OCI-LY3 (cell line): ENCODE measurements around the gene MAP2.

Source experiments
- H2AFZ ChIP-seq: fragments of 200-600, 300-600 bp; shearing (Covaris generic); 2 replicates; pipeline ENCODE4 v1.6.0; 2014; ENCODE audit warnings: antibody characterized with exemption, low read depth, low read length
- H3K27ac ChIP-seq: fragments of 200-600, 300-600 bp; sonication (generic); 2 replicates; pipeline ENCODE4 v1.5.1; 2014; ENCODE audit warnings: mild to moderate bottlenecking, low read length, moderate library complexity, mixed read lengths
- H3K27me3 ChIP-seq: fragments of 200-600, 300-600 bp; sonication (generic); 2 replicates; pipeline ENCODE4 v1.6.1; 2014; ENCODE audit warnings: low read depth, low read length, mixed read lengths
- H3K36me3 ChIP-seq: fragments of 200-600, 300-600 bp; sonication (generic); replicated peaks from 2 replicates; pipeline ENCODE3; 2014; ENCODE audit warnings: low read depth, low read length, mixed read lengths
- H3K4me1 ChIP-seq: fragments of 300-600, 200-600 bp; sonication (generic); 2 replicates; pipeline ENCODE4 v1.6.1; 2014; ENCODE audit warnings: low read length, mixed read lengths
- H3K4me2 ChIP-seq: fragments of 200-600, 300-600 bp; sonication (generic); 2 replicates; pipeline ENCODE4 v1.6.1; 2014; ENCODE audit warnings: low read length, mixed read lengths
- H3K4me3 ChIP-seq: fragments of 300-600, 200-600 bp; sonication (generic); 2 replicates; pipeline ENCODE4 v1.5.1; 2014; ENCODE audit warnings: antibody characterized with exemption, mild to moderate bottlenecking, low read length, moderate library complexity
- H3K79me2 ChIP-seq: fragments of 300-600, 200-600 bp; shearing (Covaris generic); 2 replicates; pipeline ENCODE4 v1.6.1; 2014; ENCODE audit warnings: mild to moderate bottlenecking, low read length, mixed read lengths
- H3K9ac ChIP-seq: fragments of 300-600, 200-600 bp; shearing (Covaris generic); 2 replicates; pipeline ENCODE4 v1.6.0; 2014; ENCODE audit warnings: mild to moderate bottlenecking, low read length, moderate library complexity
- H3K9me3 ChIP-seq: fragments of 200-600, 300-600 bp; shearing (Covaris generic); 2 replicates; pipeline ENCODE4 v1.6.1; 2014; ENCODE audit warnings: low read length, mixed read lengths; ENCODE audit not compliant: insufficient read depth
- H4K20me1 ChIP-seq: fragments of 200-600, 300-600 bp; sonication (generic); 2 replicates; pipeline ENCODE4 v1.6.1; 2016; ENCODE audit warnings: low read length, mixed read lengths; ENCODE audit not compliant: insufficient read depth
- EZH2phosphoT487 ChIP-seq: fragments of 200-600 bp; shearing (Covaris generic); IDR thresholded peaks from 2 replicates; pipeline ENCODE4 v1.6.1; 2018; ENCODE audit warnings: antibody characterized with exemption, mixed run types, low read depth
- TF ChIP-seq, protein P1 (sequence below): fragments of 200-600, 300-600 bp; sonication (generic); IDR thresholded peaks from 2 replicates; pipeline ENCODE4 v1.5.1; 2014; ENCODE audit warnings: antibody characterized with exemption, low read length, low read depth

Gene MAP2

DNA sequence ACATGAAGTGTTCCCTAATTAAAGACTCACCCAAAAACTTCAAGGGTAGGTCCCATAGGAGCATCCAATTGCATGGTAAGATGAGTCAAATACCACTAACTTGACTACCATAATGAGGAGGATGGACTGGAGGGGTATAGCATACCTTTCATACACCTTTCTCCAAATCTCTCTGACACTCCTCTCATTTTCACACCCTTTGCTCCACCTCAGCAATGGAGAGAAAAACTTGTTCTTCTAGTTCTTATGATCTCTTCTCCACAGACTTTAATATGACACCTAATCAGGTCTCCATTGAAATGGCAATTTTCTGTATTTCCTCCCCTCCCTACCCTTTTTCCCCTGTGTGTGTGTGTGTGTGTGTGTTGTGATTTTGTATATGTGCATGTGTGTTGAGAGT, 41.1 kb upstream of the MAP2 start:
- no peak overlapping the region for H2AFZ ChIP-seq
- H3K9me3 ChIP-seq, result peaks cover 15% of the 10 kb centered on the region
- peaks cover 26% of the 10 kb centered on the region for H4K20me1 ChIP-seq
- H3K4me2 ChIP-seq, result no peak overlapping the region
- H3K27ac ChIP-seq, result no peak overlapping the region
- no peaks in the 10 kb centered on the region for H3K79me2 ChIP-seq
- TF ChIP-seq, protein P1, sequence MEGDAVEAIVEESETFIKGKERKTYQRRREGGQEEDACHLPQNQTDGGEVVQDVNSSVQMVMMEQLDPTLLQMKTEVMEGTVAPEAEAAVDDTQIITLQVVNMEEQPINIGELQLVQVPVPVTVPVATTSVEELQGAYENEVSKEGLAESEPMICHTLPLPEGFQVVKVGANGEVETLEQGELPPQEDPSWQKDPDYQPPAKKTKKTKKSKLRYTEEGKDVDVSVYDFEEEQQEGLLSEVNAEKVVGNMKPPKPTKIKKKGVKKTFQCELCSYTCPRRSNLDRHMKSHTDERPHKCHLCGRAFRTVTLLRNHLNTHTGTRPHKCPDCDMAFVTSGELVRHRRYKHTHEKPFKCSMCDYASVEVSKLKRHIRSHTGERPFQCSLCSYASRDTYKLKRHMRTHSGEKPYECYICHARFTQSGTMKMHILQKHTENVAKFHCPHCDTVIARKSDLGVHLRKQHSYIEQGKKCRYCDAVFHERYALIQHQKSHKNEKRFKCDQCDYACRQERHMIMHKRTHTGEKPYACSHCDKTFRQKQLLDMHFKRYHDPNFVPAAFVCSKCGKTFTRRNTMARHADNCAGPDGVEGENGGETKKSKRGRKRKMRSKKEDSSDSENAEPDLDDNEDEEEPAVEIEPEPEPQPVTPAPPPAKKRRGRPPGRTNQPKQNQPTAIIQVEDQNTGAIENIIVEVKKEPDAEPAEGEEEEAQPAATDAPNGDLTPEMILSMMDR, result no peak
- no peak for TF ChIP-seq EZH2phosphoT487
- peaks cover 7% of the 10 kb centered on the region for H3K36me3 ChIP-seq
- H3K4me1 ChIP-seq, result peaks cover 20% of the 10 kb centered on the region
- peaks cover 69% of the 10 kb centered on the region for H3K27me3 ChIP-seq
- H3K9ac ChIP-seq, result no peak overlapping the region
- H3K4me3 ChIP-seq, result no peak overlapping the region

DNA sequence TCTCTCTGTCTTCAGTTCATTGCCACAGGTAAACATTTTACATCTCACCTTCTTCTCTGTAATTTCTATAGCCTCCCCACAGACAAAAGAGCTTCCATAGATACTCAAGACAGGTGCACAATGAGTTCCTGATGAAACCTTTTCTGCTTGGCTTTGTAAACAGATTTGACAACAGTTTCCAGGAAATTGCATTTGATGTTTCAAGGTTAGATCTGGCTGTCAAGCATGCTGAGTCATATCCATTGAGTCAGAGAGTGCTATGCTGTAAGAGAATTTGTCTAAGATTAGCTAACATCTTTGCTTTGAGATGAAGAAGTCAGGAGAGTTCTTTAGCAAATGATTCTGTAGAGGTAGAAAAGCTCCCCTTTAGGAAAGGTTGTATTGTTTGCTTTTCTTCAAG, 40.6 kb upstream of the MAP2 start:
- no peak overlapping the region for H3K9ac ChIP-seq
- H3K79me2 ChIP-seq, result no peaks in the 10 kb centered on the region
- no peak overlapping the region for H3K4me2 ChIP-seq
- H3K36me3 ChIP-seq, result peaks cover 4% of the 10 kb centered on the region
- peaks cover 11% of the 10 kb centered on the region for H3K9me3 ChIP-seq
- H2AFZ ChIP-seq, result no peak overlapping the region
- H3K27ac ChIP-seq, result no peak overlapping the region
- TF ChIP-seq EZH2phosphoT487, result no peak
- TF ChIP-seq, protein P1, result no peak
- H3K4me3 ChIP-seq, result no peak overlapping the region
- H4K20me1 ChIP-seq, result peaks cover 26% of the 10 kb centered on the region
- H3K4me1 ChIP-seq, result peaks cover 20% of the 10 kb centered on the region
- peaks cover 65% of the 10 kb centered on the region for H3K27me3 ChIP-seq

DNA sequence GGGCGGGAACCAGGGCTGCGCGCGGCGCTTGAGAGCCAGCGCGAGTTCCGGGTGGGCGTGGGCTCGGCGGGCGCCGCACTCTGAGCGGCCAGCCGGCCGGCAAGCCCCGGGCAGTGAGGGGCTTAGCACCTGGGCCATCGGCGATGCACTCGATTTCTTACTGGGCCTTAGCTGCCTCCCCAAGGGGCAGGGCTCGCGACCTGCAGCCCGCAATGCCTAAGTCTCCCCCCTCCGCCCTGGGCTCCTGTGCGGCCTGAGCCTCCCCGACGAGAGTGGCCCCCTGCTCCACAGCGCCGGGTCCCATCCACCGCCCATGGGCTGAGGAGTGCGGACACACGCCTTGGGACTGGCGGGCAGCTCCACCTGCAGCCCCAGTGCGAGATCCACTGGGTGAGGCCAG, 36.5 kb upstream of the MAP2 start:
- H3K79me2 ChIP-seq, result no peaks in the 10 kb centered on the region
- H3K4me3 ChIP-seq, result no peak overlapping the region
- H3K9me3 ChIP-seq, result no peaks in the 10 kb centered on the region
- H3K4me1 ChIP-seq, result 0 out of 2 replicates have a peak, but pooled peaks cover 4% of the 10 kb centered on the region
- H2AFZ ChIP-seq, result no peak overlapping the region
- H3K27ac ChIP-seq, result no peak overlapping the region
- peaks cover 58% of the 10 kb centered on the region for H3K27me3 ChIP-seq
- no peak for TF ChIP-seq EZH2phosphoT487
- TF ChIP-seq, protein P1, result no peak
- H3K36me3 ChIP-seq, result no peaks in the 10 kb centered on the region
- no peak overlapping the region for H3K9ac ChIP-seq
- H3K4me2 ChIP-seq, result no peak overlapping the region
- H4K20me1 ChIP-seq, result peaks cover 11% of the 10 kb centered on the region; the same call in 1 of the 2 replicates

DNA sequence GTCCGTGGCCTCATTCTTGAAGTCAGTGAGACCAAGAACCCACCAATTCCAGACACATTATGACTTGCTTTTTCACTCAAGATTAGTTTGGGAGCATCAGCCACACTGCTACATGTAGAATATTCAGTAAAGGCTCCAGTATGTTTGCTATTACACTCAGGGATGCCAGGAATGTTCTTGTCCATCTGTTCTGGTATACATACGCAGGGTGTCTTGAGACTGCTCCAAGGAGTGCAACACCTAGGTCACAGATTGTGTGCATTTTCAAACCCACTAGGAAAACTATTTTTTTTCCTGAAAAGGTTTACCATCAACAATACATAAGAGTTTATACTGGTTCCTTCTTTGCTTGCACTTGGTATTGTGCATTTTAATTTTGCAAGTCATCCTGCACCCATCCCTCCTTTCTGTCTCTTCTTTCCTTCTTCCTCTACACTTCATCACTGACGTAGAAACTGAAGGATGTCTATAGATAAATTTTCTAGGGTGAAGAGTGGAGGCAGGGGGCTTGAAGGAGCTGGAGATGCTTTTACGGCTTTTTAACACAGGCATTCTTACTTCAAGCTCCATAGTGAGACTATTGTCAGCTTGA, 35.3 kb upstream of the MAP2 start:
- Histone ChIP-seq H3K9me3 (no peaks in the 10 kb centered on the region), H3K9ac (no peak overlapping the region), H3K4me2 (no peak overlapping the region), H3K27me3 (peaks cover 53% of the 10 kb centered on the region), H3K36me3 (no peaks in the 10 kb centered on the region), H3K4me1 (0 out of 2 replicates have a peak, but pooled peaks cover 4% of the 10 kb centered on the region), H3K79me2 (no peaks in the 10 kb centered on the region), H3K27ac (no peak overlapping the region), H2AFZ (no peak overlapping the region), H3K4me3 (no peak overlapping the region), H4K20me1 (peaks cover 7% of the 10 kb centered on the region; the same call in 1 of the 2 replicates)
- TF ChIP-seq, protein P1, result no peak
- no peak for TF ChIP-seq EZH2phosphoT487
